T follicular helper cell (primary cell): Measurements from ENCODE around the gene IMPACT.

Experiments
- DNase-seq: peaks from one replicate; pipeline ENCODE4 v3.0.0-alpha.2; 2020; ENCODE audit warnings: low read depth

Gene IMPACT

GRCh38 chr18:24421831-24422230 lies 4.6 kb upstream of the IMPACT start:
- DNase-seq, result no peak

DNA sequence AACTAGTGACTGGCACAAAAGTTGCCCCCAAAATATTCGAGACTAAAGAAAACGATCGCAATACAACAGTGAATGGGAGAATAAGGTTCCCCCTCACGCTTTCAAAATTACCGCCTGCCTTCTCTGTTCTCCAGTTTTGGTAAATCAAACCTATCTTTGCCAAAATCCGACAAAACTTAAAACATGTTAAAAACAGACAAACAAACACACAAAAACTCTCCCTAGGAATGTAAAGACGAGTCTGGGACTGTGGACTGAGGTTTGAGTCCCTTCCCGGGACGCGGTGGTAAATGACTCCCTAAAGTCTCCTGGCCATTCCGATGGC lies 435 bp upstream of the IMPACT start:
- no peak for DNase-seq

DNA sequence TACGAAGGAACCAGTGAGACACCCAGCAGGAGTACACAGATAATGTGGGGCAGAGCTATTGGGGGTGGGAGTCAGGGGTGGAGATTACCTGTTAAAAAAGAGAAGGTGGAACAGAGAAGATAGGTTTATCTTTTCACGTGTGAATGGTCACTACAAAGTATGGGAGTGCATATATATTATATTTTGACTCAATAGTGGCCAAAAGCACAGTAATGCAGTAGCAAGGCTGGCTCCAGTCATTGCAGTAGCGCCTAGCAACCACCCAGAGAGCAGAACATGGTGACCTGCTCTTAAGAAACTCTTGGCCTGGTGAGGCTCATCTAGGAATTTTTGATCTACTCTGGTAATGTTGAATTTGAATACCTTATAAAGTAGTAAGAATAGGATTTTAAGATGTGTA lies 1.0 kb downstream of the IMPACT start:
- no peak for DNase-seq

- DNase-seq, result no peak
Measured at GRCh38 chr18:24428709-24429108, 2.2 kb downstream of the IMPACT start.

DNA sequence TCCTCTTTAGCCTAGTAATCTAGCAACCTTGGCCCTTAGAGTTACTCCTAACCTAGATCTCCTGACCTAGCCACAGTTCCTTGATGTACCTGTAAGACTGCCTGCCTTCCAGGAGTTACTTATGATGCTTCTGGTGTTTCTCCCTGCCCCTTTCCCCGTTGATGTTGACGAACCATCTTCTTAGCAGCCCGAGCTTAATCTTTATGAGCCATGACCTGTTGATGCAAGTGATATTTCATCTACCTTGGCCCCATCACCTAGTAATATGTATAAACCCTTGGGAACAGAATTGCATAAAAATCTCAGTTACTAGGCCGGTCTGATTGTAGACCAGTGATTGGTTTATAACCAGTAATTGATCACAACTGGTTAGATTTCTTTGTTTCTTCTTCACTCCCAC lies 2.7 kb downstream of the IMPACT start:
- DNase-seq, result no peak

GRCh38 chr18:24432618-24433017 lies 6.1 kb downstream of the IMPACT start:
- DNase-seq, result no peak

DNA sequence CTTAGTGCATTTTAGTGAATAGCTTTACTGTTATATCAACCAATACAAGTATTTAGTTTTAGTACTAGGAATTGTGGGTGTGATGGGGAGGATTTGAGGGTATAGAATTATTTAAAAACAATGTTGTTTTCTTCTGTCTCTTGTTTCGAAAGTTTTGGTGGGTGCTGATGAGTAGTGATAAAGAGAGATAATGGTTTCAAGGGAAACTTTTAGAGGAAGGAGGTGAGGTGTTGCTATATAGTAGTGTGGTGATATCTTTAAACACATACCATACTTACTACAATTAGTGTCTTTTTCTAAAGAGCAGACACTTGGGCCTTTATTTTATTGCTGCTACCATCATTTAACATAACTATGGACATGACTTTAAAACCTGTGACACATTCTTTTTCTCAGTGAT lies 10.5 kb downstream of the IMPACT start:
- DNase-seq, result no peak

DNA sequence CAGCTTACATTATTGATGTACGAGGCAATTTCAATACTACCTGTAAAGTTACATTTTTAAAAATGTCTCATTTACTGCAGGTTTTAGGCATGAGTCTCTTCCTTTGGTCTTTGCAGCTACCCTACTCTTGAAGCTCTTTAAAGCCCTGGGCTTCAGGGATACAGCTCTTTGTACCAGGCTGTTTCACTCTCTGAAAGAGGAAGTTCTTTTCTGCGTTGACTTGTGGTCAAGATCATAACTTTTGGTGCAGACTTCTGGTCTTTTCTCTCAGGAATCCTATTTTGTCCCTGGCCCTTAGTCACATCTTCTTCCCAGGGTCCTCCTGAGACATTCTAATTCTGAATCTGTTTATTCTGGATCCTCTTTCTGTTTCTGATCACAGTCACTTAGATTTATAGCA lies 17.4 kb downstream of the IMPACT start:
- DNase-seq, result no peak

DNA sequence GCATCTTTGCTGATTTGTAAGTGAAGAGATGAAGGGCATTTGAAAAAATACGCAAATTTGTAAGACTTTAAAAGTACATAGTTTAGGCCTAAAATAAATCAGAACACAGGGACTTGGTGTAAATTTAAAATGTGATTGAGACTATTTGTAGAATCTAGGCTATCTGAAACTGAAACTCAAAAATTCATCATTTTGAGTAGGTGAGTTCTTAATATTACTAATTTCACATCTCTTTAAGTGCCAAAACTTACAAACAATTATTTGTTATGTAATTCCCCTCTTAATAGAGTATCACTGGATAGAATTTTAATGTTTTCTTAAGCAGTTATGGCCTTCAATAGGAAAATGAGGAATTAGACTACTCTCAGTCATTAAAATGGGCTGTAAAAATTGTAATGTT lies 20.0 kb downstream of the IMPACT start:
- DNase-seq, result no peak

GRCh38 chr18:24446953-24447538 lies 20.6 kb downstream of the IMPACT start:
- no peak for DNase-seq

- no peak for DNase-seq
Measured at GRCh38 chr18:24447961-24448360, 21.5 kb downstream of the IMPACT start.

GRCh38 chr18:24456549-24456948 lies 30.1 kb downstream of the IMPACT start:
- no peak for DNase-seq

GRCh38 chr18:24459772-24460171 lies 33.3 kb downstream of the IMPACT start:
- DNase-seq, result no peak

DNA sequence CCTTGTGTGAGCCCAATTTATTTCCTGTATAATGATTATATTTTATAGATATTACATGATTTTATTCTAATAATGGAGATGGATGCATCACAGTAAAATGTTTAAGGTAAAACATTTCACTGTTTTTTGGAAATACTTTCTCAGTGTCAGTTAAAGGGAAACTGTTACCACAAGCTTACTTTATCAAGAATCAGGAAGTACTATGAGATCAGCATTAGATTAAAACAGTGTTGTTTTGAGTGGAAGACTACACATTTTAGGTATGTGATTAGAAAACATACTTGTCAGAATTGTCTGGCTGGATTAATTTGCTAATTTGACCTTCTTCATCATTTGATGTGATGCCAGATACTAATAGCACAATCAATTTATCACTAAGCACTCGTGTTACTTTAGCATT lies 33.9 kb downstream of the IMPACT start, which contains the start of gene HRH4:
Gene HRH4, plus strand, starts transcription at position 250 of the 400 bp plus-strand sequence. Its CDS starts 92 bp downstream, at position 342.
- no peak for DNase-seq

GRCh38 chr18:24461996-24462395 lies 35.5 kb downstream of the IMPACT start:
- no peak for DNase-seq

- no peak for DNase-seq
Measured at GRCh38 chr18:24462838-24463775, 36.6 kb downstream of the IMPACT start.

GRCh38 chr18:24465486-24465885 lies 39.0 kb downstream of the IMPACT start:
- DNase-seq, result no peak

- no peak for DNase-seq
Measured at GRCh38 chr18:24466771-24467170, 40.3 kb downstream of the IMPACT start.

- no peak for DNase-seq
Measured at GRCh38 chr18:24470022-24470618, 43.6 kb downstream of the IMPACT start.

- no peak for DNase-seq
Measured at GRCh38 chr18:24470805-24471204, 44.3 kb downstream of the IMPACT start.

DNA sequence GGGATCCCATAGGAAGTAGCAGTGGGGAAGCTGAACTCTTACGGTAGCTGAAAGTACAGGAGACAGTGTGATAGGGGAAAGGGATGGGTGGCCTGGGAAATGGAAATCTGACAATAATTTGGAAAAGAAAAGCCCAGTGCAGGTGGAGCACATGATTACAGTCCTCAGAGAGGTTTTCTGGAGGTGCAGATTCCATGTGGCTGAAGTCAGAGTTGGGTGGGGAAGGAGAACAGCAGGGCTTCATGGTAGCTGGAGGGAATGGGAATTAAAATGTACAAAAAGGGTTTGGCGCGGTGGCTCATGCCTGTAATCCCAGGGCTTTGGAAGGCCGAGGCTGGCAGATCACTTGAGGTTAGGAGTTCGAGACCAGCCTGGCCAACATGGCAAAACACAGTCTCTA lies 46.1 kb downstream of the IMPACT start:
- no peak for DNase-seq

GRCh38 chr18:24474406-24474805 lies 47.9 kb downstream of the IMPACT start:
- DNase-seq, result no peak

DNA sequence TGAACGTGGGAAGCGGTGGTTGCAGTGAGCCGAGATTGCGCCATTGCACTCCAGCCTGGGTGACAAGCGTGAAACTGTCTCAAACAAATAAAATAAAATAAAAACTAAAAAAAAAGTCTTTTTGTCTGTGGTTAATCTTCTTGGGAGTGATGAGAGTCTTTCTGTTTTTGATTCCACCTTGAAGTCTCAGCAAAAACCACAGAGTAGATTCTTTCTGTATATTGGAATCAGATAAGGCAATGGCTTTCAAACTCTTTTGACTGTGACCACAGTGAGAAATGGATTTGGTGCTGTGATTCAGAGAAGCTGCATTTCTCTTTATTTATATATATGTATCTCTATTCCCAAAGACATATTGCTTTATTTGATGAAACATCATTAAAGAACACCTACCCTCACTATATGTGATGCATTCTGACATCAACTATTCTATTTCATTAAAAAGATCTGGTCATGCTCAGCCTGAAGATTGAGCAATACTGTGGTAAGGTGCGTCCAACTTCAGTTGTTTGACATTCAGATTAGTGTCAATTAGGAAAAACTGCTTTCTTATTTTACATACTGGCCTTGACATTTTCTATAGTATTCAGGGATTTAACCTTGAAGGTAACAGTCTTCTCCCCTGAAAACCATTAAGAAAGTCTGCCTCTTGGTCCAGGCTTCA lies 49.6 kb downstream of the IMPACT start:
- DNase-seq, result no peak
